ENCODE measurements around the gene MAPK9.

MAPK9 gene

DNA sequence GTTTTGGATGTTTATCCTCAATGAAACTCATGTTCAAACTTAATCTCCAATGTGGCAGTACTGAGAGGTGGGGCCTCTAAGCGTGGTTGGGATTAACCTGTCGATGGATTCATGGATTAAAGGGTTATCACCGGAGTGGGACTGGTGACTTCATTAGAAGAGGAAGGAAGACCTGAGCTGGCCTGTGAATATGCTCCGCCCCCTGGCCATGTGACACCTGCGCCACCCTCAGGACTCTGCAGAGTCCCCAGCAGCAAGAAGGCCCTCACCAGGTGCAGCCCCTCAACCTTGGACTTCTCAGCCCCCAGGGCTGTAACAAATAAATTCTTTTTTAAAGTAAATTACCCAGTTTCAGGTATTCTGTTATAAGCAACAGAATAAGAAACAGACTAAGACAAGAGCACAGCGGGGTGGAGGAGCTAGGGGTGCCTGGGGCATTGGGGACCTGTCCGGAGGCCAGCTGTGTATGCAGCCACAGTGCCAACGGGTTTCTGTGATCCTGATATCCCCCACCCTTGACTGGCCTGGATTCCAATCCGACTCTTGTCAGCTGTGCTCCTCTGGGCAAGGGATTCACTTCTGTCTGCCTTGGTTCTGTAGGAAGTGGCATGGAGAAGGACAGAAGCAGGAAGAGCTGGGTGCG lies 3.2 kb upstream of the MAPK9 start:
- DNase-seq (ENCODE audit: low read depth in 2 of 2): no peak

DNA sequence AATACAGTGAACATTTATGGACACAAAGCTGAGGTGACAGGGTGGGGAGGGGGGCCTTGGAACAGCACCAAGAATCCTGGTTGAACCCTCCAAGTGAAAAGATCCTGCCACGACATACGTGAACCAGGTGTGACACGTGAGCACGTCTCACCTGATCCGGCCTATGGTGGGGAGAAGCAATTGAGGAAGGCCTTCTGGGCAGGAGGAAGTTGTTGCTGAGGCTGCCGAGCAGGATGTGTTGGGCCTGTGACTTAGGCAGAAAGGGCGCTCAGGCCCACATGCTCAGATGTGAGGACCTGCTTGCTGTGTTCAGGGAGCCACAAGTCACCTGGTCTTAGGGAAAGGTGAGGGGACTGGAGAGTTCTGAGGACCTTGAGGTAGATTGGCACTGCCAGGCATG lies 2.5 kb upstream of the MAPK9 start:
- DNase-seq (ENCODE audit: low read depth in 2 of 2): no peak

DNA sequence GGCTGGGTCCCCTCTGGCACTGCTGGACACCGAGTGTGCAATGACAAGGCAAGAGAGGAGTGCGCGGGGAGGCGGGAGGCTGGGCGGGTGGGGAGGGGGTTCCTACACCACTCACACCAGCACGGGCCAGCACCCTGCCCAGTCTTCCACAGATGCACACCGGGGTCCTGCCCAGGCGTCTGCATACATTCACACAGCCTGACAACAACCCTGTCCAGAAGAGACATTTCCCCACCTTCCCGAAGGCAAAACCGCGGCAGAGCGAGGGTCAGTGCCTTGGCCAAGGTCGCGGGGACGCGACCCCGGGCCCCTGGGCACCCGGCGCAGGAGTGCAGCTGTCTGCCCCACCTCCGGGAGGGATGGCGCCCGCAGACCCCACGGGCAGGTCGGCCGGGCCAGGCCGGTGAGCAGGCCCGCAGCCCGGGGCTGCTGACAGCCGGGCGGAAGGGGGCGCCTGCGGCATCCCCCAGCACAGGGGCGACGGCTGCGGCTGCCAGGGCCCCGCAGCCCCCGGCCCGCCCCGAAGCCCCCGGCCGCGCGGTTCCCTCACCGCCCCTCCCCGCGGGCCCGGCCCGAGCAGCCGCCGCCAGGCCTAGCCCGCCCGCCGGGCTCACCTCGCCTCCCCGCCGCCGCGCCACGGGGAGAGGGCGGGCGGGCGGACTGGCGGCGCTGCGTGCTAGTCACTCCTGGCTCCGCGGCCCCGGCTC lies 496 bp downstream of the MAPK9 start:
- no peak for DNase-seq (ENCODE audit: low read depth in 2 of 2)

DNA sequence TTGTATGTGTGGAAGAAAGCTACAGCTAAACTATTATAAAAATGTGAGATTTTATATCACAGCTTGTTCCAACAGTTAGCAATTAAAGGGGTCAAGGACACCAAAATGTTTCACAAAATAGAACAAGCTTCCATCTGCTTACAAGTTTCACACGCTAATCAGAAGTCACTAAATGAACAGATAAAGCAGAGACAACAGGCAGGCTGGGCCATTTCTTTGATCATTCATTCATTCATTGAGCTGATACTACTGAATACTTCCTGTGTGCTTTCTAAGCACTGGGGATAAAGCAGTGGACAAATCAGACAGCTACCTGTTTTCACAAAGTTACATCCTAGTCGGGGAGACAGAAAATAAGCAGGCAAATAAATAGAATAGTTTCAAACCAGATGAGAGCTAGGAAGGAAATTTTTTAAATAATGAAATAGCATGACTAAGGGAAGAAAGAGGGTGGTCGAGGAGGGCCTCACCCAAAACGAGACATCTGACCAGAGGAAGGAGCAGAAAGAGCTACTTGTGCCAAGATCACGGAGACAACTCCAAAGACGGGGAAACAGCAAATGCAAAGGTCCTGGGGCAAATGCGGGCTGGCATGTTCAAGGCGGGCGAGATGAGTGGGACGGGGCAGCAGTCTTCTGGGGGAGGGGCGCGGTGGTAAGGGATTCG lies 1.2 kb downstream of the MAPK9 start:
- no peak for DNase-seq (ENCODE audit: low read depth in 2 of 2)

DNA sequence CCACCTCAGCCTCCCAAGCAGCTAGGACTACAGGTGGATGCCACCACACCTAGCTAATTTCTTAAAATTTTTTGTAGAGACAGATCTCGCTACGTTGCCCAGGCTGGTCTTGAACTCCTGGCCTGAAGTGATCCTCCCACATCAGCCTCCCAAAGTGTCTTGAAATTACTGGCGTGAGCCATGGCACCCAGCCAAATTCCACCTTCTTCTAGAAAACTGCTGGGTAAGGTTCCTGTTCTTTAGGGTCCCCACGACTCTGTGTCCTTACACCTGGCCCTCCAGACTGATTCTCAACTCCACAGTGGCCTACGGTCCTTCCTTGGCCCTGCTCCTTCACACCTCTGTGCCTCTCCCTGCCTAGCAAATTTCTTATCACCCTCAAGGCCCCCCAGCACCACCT lies 1.9 kb downstream of the MAPK9 start:
- DNase-seq (ENCODE audit: low read depth in 2 of 2): no peak

DNA sequence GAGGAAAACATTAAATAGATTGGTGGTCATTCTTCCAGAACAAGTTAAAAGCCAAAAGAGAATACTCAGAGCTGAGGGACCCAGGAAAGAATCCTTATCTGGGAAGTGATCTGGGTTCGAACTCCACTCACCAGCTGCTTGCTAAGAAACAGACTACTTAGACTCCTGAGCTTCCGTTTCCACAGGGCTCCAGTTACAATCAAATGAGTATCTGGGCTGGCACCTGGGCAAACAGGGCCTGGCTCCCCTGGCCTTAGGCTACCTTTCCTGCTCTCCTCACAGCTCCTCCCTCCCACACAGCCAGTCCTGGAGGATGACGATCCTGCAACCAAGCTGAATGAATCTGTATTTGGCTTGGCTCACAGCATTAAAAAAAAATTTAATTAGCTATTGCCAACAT lies 2.5 kb downstream of the MAPK9 start:
- DNase-seq (ENCODE audit: low read depth in 2 of 2): no peak

DNA sequence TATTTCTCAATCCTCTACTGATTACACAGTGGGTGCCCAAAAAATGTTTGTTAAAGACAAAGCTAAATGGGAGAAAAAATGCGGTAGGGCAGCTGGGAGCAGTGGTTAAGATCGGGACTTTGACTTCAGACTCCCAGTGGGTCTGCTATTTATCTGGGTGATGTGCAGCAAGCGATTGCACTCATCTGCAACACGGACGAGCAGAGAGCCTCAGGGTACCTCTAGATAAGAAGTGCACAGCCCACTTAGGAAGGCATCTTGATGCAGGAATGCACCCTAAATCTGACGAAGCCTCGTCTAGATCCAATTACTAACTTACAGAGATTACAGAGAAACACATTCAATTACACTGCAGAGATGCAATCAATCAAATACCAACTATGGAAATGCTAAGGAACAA lies 4.0 kb downstream of the MAPK9 start:
- DNase-seq (ENCODE audit: low read depth in 2 of 2): no peak

DNA sequence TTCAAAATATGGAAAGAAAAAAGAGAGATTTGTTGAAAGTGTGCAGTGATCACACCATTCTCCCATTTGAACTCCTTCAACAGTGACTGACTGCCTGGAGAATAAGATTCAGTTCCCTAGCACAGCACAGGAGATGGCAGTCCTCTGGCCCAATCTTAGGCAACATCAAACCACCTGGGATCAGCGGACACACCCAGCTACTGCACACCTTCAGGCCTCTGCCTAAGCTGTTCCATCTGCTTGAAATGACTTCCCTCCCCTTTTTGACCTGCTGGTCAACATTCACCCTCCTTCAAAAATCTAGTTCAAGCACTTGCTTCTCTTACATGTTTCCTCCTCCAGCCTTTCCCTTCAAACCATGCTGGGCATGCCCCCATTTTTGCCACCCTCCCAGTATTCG lies 4.5 kb downstream of the MAPK9 start:
- no peak for DNase-seq (ENCODE audit: low read depth in 2 of 2)

DNA sequence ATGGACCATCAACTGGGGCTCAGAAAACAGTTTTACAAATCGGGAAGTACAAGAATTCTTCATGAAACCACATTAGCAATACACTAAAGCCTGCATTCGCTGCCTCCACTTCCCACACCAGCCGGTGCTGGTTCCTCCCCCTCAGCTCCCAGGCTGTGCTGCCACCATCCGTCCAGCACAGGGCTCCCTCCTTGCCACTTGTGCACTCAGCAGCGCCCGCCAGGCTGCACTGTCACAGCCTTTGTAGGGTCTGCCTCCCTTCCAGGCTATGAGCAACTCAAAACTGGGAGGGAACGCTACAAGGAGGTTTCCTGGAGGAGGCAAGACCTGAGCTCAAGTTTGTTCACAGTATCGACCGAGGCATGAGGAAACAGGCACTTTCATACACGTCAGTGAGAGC lies 7.7 kb downstream of the MAPK9 start:
- no peak for DNase-seq (ENCODE audit: low read depth in 2 of 2)

DNA sequence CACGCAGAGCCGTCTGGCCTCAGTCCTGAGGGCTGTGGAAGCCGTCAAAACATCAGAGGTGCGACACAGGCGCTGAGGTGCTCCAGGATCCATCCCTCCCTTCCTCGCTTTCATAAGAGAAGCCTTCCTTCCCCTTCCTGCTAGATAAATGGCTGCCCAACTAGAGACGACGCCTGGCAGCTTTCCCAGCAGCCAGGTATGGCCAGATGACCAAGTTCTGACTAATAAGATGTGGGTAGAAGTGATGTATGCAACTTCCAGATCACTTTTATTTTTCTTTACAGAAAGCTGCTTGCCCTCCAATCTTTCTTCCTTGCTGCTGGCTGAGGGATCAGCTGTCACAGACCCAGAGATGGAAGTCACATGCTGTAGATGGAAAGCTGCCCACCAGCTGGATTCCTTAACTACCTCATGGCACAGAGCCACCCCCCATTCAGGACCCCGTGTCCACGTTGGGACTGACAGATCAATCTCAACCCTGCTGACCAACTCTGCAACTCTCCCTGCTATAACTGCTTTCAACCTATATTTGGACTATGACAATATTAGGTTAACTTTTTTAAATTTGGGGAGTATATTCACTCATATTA lies 8.8 kb downstream of the MAPK9 start:
- DNase-seq (ENCODE audit: low read depth in 2 of 2): no peak

DNA sequence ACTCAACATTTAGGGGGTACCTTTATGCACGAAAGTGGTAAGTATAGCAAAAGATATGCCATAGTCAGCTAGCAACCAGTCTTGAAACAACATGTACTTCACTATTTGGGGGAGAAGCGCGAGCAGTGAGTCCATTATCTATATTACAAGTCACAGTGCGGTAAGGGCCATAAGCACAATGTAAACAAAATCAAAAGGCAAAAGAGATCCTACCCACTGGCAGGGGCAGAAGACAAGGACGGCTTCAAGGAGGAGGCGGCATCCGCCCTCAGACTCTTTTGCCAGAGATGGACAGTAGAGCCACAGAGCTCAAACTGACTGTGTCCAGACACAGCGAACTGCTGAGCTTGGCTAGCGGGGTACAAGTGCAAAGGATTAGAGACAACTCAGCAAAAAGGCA lies 9.6 kb downstream of the MAPK9 start:
- no peak for DNase-seq (ENCODE audit: low read depth in 2 of 2)

DNA sequence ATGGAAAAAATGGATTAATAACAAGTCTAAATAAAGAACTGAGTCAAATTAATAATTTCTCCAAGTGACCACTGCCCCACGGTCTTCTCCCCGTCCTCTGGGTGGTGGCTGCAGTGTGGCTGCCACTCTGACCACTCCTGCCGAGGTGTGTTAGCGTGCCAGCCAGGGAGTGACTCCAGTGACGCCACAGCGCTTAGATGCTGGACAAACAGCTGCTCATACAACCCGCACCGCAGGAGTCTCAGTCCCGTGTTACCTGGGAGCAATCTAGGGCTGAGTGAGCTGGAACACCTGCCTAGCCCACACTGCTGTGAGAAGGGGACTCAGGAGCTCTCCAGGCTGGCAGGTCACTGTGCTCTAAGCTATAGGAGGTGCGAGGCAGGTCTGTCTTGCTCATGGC lies 10.2 kb downstream of the MAPK9 start:
- no peak for DNase-seq (ENCODE audit: low read depth in 2 of 2)

DNA sequence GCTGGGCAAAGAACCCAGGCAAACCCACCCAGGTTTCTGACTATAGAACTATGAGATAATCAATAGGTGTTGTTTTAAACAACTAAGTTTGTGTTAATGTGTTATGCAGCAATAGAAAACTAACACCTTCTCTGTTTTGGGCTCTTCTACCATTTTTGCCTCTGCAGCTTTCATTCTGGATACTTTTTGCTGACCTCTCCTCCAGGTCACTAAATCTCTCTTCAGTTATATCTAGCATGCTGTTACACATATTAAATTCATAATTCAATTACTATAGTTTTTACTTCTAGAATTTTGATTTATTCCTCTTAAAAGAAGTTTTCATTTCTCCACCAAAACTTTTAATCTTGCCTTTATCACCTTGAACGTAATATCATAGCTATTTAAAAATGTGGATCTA lies 17.2 kb downstream of the MAPK9 start:
- DNase-seq (ENCODE audit: low read depth in 2 of 2): no peak

DNA sequence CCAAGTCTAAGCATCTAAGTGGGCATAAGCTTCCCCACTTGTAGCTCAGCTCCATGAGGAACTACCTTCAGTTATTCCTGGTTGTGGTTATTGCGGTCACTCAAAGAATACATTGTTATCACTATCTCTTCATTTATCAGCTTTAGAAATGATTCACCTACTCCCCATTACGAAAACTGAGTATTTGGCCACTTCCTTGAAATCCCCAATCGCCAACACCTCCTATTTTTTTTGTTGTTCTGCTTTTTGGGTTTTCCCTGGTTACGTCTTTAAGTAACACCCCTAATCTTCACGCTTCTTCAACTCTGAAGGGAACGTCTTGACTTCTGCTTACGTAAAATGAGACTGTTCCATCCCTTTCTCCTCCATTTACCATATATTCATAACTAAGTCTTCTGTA lies 20.7 kb downstream of the MAPK9 start:
- no peak for DNase-seq (ENCODE audit: low read depth in 2 of 2)

DNA sequence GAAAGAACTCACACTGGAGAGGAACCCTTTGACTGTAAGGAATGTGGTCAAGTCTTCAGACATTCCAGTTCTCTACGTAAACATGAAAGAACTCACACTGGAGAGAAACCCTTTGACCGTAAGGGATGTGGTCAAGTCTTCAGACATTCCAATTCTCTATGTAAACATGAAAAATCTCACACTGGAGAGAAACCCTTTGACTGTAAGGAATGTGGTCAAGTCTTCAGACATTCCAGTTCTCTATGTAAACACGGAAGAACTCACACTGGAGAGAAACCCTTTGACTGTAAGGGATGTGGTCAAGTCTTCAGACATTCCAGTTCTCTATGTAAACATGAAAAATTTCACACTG lies 32.6 kb downstream of the MAPK9 start:
- DNase-seq (ENCODE audit: low read depth in 2 of 2): no peak

DNA sequence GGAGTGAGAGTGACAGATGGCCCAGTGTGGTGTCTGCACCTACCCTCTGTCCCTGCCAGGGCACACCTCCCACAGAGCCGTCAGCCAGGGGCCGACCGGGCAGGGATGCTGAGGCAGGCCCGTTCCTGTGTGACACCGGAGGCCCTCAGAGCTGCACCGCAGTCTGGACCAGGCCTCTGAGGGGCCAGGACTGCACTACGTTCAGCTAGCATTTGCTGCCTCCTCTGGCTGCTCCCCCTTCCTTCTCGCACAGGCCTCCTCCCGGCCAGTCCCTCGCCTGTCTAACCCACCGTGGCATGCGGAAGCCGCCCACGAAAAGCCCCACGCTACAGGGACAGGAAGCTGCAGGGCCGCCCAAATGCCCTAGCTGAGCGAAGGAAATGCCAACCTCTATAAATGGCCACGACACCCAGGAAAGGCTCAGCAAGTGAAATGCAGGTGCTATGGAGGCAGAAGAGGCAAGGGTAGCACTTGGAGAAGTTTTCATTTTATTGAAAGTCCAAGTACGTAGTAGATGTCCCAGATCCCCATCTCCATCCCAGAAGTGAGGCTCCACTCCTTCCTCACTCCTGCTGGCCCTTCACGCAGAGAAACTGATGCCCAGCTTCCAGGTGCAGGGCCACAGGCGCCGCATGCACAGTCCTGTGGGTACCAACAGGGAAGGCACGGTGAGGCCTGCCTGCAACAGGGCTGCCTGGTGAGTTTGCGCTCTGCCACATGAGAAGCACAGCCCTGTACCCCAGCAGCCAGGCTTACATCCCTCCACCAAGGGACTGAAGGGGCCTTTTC lies 38.7 kb downstream of the MAPK9 start:
- DNase-seq (ENCODE audit: low read depth in 2 of 2): no peak

DNA sequence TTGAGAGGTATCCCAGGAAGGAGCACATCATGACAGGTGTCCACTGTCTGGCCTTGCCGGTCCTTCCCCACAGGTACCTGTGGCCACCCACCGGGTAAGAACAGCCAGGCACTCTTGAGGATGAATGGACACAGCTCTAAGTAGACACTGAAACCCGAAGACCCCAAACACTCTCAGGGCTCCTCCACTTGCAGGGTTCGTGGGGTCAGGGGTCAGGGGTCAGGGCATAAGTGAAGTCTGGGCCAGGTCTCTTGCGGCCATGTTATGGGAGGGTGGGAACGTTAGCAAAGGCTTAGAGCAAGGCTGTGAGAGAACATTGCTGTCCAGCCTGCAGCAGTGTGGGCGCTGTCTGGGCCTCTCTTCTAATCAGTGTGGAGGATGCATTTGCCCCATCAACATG lies 40.0 kb downstream of the MAPK9 start:
- DNase-seq (ENCODE audit: low read depth in 2 of 2): no peak

DNA sequence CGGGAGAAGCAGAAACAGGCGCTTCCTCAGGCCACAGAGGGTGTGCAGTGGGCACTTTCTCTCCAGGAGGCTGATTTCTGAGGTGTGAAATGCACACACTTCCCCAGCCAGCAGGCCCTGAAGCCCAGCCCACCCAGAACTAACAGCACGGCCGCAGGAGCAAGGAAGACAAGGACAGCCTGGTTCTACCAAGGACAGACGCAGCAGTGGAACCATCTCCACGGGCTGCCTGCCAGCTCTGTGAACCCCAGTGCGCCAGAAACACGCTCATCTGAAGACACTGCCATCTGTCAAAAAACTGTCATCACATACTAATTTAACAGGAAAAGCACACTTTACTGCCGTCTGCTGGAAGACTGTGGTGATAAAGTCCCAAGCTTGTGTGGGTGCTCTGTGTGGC lies 40.7 kb downstream of the MAPK9 start:
- DNase-seq (ENCODE audit: low read depth in 2 of 2): no peak

DNA sequence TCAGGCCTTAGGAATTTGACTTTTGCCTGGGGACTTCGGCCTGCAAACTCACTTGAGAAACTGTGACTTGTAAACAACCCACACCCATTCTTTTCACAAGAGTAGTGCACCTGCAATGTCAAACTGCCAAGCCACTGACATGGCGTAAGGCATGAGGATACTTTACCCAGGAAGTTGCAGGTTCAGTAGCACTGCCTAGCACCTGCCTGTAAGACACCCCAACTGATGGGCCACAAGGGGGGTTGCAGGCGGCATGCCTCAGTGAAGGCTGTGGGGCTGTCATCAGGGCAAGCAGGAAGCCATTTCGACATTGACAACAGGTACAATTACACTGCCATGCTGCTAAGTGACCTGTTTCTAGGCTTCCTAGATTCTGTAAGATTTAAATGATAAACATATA lies 41.6 kb downstream of the MAPK9 start:
- DNase-seq (ENCODE audit: low read depth in 2 of 2): no peak

DNA sequence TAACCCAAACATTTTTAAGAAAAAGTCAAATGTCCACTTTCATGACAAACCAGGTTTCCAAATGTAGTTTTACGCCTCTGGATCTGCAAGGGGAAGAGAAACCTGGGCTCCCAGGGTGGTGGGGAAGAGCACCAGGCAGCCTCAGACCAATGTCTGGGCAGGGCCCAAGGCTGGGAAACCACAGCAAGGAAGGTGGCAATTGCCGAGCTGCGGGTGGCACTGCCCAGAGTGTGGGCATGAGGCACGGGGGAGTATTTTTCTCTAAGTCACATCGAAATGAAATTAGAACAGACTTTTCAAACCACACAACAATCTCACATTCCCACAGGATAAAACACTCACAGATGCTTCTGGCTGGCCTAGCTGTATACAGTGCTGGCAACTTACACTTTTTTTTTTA lies 50.3 kb downstream of the MAPK9 start:
- no peak for DNase-seq (ENCODE audit: low read depth in 2 of 2)

DNA sequence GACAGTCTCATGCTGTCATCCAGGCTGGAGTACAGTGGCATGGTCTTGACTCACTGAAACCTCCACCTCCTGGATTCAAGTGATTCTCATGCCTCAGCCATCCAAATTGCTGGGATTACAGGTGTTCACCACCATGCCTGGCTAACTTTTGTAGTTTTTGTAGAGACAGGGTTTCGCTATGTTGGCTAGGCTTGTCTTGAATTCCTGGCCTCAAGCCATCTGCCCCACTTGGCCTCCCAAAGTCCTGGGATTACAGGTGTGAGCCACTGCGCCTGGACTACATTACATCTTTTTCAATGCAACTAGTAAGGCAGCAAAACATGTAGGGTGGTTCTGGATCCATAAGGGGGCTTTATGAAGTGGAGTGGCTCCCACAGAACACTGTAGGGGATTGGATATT lies 53.3 kb downstream of the MAPK9 start:
- no peak for DNase-seq (ENCODE audit: low read depth in 2 of 2)

DNA sequence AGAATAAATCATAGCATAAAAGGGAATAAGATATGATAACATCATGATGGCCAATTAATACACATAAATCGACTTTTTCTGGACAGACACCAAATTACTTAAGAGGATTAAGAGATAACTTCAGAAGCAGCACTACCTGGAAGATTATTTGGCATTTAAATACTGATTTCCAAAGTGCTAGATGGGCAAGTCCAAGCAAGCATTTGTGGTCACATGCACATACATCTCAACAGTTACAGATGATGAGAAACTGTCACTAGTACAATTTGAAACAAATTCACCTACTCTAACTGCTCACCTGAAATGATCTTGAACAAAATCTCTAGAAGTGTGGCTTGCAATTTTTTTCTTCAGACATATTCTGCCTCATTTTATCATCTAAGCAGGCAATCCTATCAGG lies 56.0 kb downstream of the MAPK9 start:
- no peak for DNase-seq (ENCODE audit: low read depth in 2 of 2)

Data from stimulated activated CD8-positive, alpha-beta memory T cell treated with anti-CD3 and anti-CD28 coated beads, Interleukin-2, amount 100 ng/mL, for 1 hour (primary cell).